ENCODE results near the gene SMCP.

Gene SMCP

GRCh38 chr1:152886758-152887409 is 8.8 kb downstream of the SMCP start:
- no peak for DNase-seq

- no peak for DNase-seq
Measured at GRCh38 chr1:152888126-152888525, 10.0 kb downstream of the SMCP start.

- no peak for DNase-seq
Measured at GRCh38 chr1:152899027-152899426, 20.9 kb downstream of the SMCP start.

- no peak for DNase-seq
Measured at GRCh38 chr1:152899883-152900282, 21.8 kb downstream of the SMCP start.

- no peak for DNase-seq
Measured at GRCh38 chr1:152901631-152902030, 23.5 kb downstream of the SMCP start.

- DNase-seq: no peak
Measured at GRCh38 chr1:152902636-152903035, 24.5 kb downstream of the SMCP start.

- no peak for DNase-seq
Measured at GRCh38 chr1:152904688-152905440, 26.7 kb downstream of the SMCP start.

- DNase-seq: no peak
Measured at GRCh38 chr1:152906023-152906565, 28.0 kb downstream of the SMCP start.

GRCh38 chr1:152907686-152908601 is 29.8 kb downstream of the SMCP start, which contains the start of gene IVL:
Gene IVL (plus strand): TSS chr1:152908546. CDS start chr1:152909798, 1,252 bp downstream.
- DNase-seq: no peak

- DNase-seq: no peak
Measured at GRCh38 chr1:152909206-152909605, 31.1 kb downstream of the SMCP start.

GRCh38 chr1:152912471-152912870 is 34.3 kb downstream of the SMCP start:
- DNase-seq: no peak

- DNase-seq: no peak
Measured at GRCh38 chr1:152912900-152913299, 34.8 kb downstream of the SMCP start.

GRCh38 chr1:152917794-152918193 is 39.7 kb downstream of the SMCP start:
- DNase-seq: no peak

GRCh38 chr1:152919071-152919470 is 40.9 kb downstream of the SMCP start:
- no peak for DNase-seq

- no peak for DNase-seq
Measured at GRCh38 chr1:152924191-152924590, 46.1 kb downstream of the SMCP start.

GRCh38 chr1:152926091-152926490 is 48.0 kb downstream of the SMCP start:
- no peak for DNase-seq

- DNase-seq: no peak
Measured at GRCh38 chr1:152928671-152929070, 50.5 kb downstream of the SMCP start.

- DNase-seq: no peak
Measured at GRCh38 chr1:152932170-152932811, 54.2 kb downstream of the SMCP start.

GRCh38 chr1:152933196-152933595 is 55.1 kb downstream of the SMCP start:
- no peak for DNase-seq

Measured in NCI-H2029 treated with DMSO at 0.1 percent for 48 hours (cell line).